K562 treated with DMSO at 1 percent for 12 hours (cell line): ENCODE results near the gene SLC12A1. TPM values are rescaled to one million over a fixed set of nuclear protein-coding genes. Genes with fewer than 3 reads are reported as not detected.

ENCODE experiments used
- total RNA-seq: library from RNA; unstranded; fragments of 300-600 nt; gene quantifications from 2 replicates; pipeline ENCODE4 v1.2.3, GENCODE V29; 2022; ENCODE audit not compliant: insufficient read depth

SLC12A1 gene
- total RNA-seq: not detected in 2 replicates

GRCh38 chr15:48205981-48206380 lies at the start of gene SLC12A1:
TSS of gene SLC12A1 (plus strand) at chr15:48206302. CDS start at chr15:48207720, 1,418 bp downstream.

DNA sequence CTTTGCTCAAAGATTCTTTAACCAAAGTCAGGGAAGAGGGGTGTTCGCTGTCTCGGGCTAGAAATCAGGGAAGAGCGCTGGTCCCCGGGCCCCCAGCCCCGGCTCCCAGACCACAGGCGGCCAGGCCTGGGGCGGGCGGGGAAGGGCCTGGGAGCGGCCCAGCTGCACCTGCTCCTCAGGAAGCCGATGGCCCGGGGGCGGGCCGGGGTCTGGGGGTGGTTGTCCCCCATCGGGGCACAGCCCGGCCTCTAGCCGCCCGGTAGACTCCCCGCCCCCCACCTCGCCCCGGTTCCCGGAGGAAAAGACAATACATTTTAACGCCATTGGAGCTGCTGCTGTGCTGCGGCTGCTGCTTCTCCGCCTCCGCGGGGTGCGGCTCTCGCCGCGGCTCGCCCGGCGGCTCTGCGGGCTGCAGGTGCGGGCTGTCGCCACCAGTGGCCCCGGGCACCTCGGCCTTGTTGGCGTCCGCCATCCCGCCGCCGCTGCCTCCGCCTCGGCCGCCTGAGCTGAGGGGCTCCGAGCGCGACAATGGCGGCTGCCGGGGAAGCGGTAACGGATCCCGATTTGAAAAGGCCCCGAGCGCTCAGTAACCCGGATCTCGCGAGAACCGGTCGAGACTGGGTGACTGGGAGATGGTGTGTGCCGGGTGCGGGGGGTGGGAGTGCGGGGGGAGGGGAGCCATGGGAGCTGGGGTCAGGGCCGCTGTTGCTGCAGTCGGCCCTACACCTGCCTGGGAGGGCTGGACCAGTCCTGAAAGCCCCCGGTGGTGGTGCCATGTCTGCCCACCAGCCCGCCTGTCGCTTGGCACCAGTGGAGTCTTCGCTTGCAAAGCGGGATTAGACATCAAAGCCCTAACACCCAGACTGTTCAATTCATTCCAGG lies 28.1 kb upstream of the SLC12A1 start, which contains the start of gene MYEF2:
TSS of gene MYEF2 (minus strand) at position 530 of the 882 bp plus-strand sequence. CDS start at position 472, 58 bp downstream.

GRCh38 chr15:48191574-48192225 lies 14.4 kb upstream of the SLC12A1 start, which contains the start of gene CTXN2:
TSS of gene CTXN2 (plus strand) at chr15:48191665. CDS start at chr15:48201301, 9,636 bp downstream.

GRCh38 chr15:48330855-48331795 lies 125.0 kb downstream of the SLC12A1 start, which contains the start of gene DUT:
TSS of gene DUT (plus strand) at chr15:48331429. CDS start at chr15:48331516, 87 bp downstream.

Other genes starting within 250 kb of the SLC12A1 start
- gene SLC24A5, start 85.3 kb upstream of the SLC12A1 start, total RNA-seq: not detected in 2 replicates
- gene MYEF2, start 28.0 kb upstream of the SLC12A1 start, total RNA-seq: 0.22 and 0.56 TPM in 2 replicates
- not detected in 2 replicates for gene CTXN2, start 14.6 kb upstream of the SLC12A1 start, total RNA-seq
- gene DUT, start 125.1 kb downstream of the SLC12A1 start, total RNA-seq: 97.6 and 109 TPM in 2 replicates